Thyroid gland (tissue), 4 donors: ENCODE results near the gene GATB.

Source experiments
- CTCF ChIP-seq, 6 experiments: fragments of 200-600 bp in 3 of 6; fragments of 450-650 bp in 3 of 6; sonication (generic) in 3 of 6; IDR thresholded peaks; one replicate each; pipeline ENCODE4 v1.5.1; 2016 to 2019; ENCODE audit warnings: antibody characterized with exemption in 6 of 6, mild to moderate bottlenecking in 2 of 6, inconsistent platforms in 1 of 6, moderate library complexity in 1 of 6
- POLR2A ChIP-seq, 2 donors: fragments of 450-650 bp; IDR thresholded peaks; one replicate each; pipeline ENCODE4 v1.6.1; 2017; ENCODE audit warnings: antibody characterized with exemption in 2 of 2, mild to moderate bottlenecking in 2 of 2, moderate library complexity in 1 of 2

- TF ChIP-seq CTCF (IDR thresholded peaks at IDR 0.05) (no peak), POLR2A (IDR thresholded peaks at IDR 0.05) (no peak)
These were observed 132.7 kb downstream of the GATB start for GRCh38 chr4:151628001-151628608.
